ENCODE results near the gene CDK9. TPM values are rescaled to one million over a fixed set of nuclear protein-coding genes. Genes with fewer than 3 reads are reported as not detected.

CDK9 gene
- polyA plus RNA-seq, 1 donor (not counting 4 experiments of a cell fraction or from before 2014, with no cell fraction given), result 47.8 TPM

- H3K27me3 ChIP-seq (ENCODE audit: control insufficient read depth, extremely low read depth, insufficient read depth, low read length), result peaks cover 11% of the 10 kb centered on the region
- DNase-seq (ENCODE audit: low read depth, low spot score) (no peak), FAIRE-seq (no peak)
- H3K9me3 ChIP-seq (ENCODE audit: control insufficient read depth, low read depth, low read length), result no peaks in the 10 kb centered on the region
- H3K4me1 ChIP-seq (ENCODE audit: control insufficient read depth, extremely low read depth, insufficient read depth, low read length), result peaks cover 3% of the 10 kb centered on the region
- H3K4me3 ChIP-seq (ENCODE audit: control insufficient read depth in 2 of 3, extremely low read depth in 1 of 3, insufficient read depth in 2 of 3, low read depth in 1 of 3, low read length in 3 of 3), result no peak overlapping the region
- H4K20me1 ChIP-seq (ENCODE audit: control insufficient read depth, extremely low read depth, insufficient read depth, low read length), result no peaks in the 10 kb centered on the region
- TF ChIP-seq EZH2 (IDR thresholded peaks at IDR 0.05; ENCODE audit: low read length), result no peak
- no peak for TF ChIP-seq CTCF (optimal IDR thresholded peaks at IDR 0.05 in 1 of 3, IDR thresholded peaks at IDR 0.05 in 1 of 3, conservative IDR thresholded peaks at IDR 0.05 in 1 of 3; ENCODE audit: extremely low read depth in 1 of 3, insufficient read depth in 2 of 3, low read length in 3 of 3)
- H3K36me3 ChIP-seq (ENCODE audit: control insufficient read depth in 2 of 2, extremely low read depth in 1 of 2, insufficient read depth in 2 of 2, low read length in 2 of 2), result no peaks in the 10 kb centered on the region
- H3K9ac ChIP-seq (ENCODE audit: control insufficient read depth, extremely low read depth, insufficient read depth, low read length), result no peak overlapping the region
- no peak overlapping the region for H3K27ac ChIP-seq (ENCODE audit: control insufficient read depth, insufficient read depth, low read length)
- H3K4me2 ChIP-seq (ENCODE audit: control insufficient read depth, extremely low read depth, insufficient read depth, low read depth, low read length), result no peak overlapping the region
- dilution Hi-C loops (cut with MboI; ENCODE audit: extremely low pct_ligation_motif_present, low sequenced_read_pairs), result no loop called here
- no peaks in the 10 kb centered on the region for H3K79me2 ChIP-seq (ENCODE audit: control insufficient read depth, insufficient read depth, low read length)
- H3K9me1 ChIP-seq (ENCODE audit: control insufficient read depth, extremely low read depth, insufficient read depth, low read length), result no peaks in the 10 kb centered on the region
- no peak overlapping the region for H2AFZ ChIP-seq (ENCODE audit: control insufficient read depth, low read length)
Measured at GRCh38 chr9:127826253-127826913, 40.5 kb downstream of the CDK9 start.

- FAIRE-seq (no peak), DNase-seq (ENCODE audit: low read depth, low spot score) (no peak)
- H3K9ac ChIP-seq (ENCODE audit: control insufficient read depth, extremely low read depth, insufficient read depth, low read length), result no peak overlapping the region
- peaks cover 3% of the 10 kb centered on the region for H3K4me1 ChIP-seq (ENCODE audit: control insufficient read depth, extremely low read depth, insufficient read depth, low read length)
- peaks cover 11% of the 10 kb centered on the region for H3K27me3 ChIP-seq (ENCODE audit: control insufficient read depth, extremely low read depth, insufficient read depth, low read length)
- no peaks in the 10 kb centered on the region for H3K79me2 ChIP-seq (ENCODE audit: control insufficient read depth, insufficient read depth, low read length)
- H3K27ac ChIP-seq (ENCODE audit: control insufficient read depth, insufficient read depth, low read length), result no peak overlapping the region
- H2AFZ ChIP-seq (ENCODE audit: control insufficient read depth, low read length), result peak overlapping the region; percentile 64
- H3K4me2 ChIP-seq (ENCODE audit: control insufficient read depth, extremely low read depth, insufficient read depth, low read depth, low read length), result peak overlapping the region; percentile 63
- H4K20me1 ChIP-seq (ENCODE audit: control insufficient read depth, extremely low read depth, insufficient read depth, low read length), result no peaks in the 10 kb centered on the region
- dilution Hi-C loops (cut with MboI; ENCODE audit: extremely low pct_ligation_motif_present, low sequenced_read_pairs), result no loop called here
- H3K9me1 ChIP-seq (ENCODE audit: control insufficient read depth, extremely low read depth, insufficient read depth, low read length), result no peaks in the 10 kb centered on the region
- H3K9me3 ChIP-seq (ENCODE audit: control insufficient read depth, low read depth, low read length), result no peaks in the 10 kb centered on the region
- TF ChIP-seq CTCF (optimal IDR thresholded peaks at IDR 0.05 in 1 of 3, IDR thresholded peaks at IDR 0.05 in 1 of 3, conservative IDR thresholded peaks at IDR 0.05 in 1 of 3; ENCODE audit: extremely low read depth in 1 of 3, insufficient read depth in 2 of 3, low read length in 3 of 3) (no peak), EZH2 (IDR thresholded peaks at IDR 0.05; ENCODE audit: low read length) (no peak)
- peak overlapping the region in 2 of 3 experiments; percentile 14 to 44 for H3K4me3 ChIP-seq (ENCODE audit: control insufficient read depth in 2 of 3, extremely low read depth in 1 of 3, insufficient read depth in 2 of 3, low read depth in 1 of 3, low read length in 3 of 3)
- no peaks in the 10 kb centered on the region for H3K36me3 ChIP-seq (ENCODE audit: control insufficient read depth in 2 of 2, extremely low read depth in 1 of 2, insufficient read depth in 2 of 2, low read length in 2 of 2)
Measured at GRCh38 chr9:127828262-127829031, 42.6 kb downstream of the CDK9 start.
